SK-N-SH treated with all-trans-retinoic acid at 6 μM for 48 hours (cell line): ENCODE data around the gene GLYATL1.

Source experiments
- ATAC-seq: fragments of 200-7000 bp; cut with Tn5 transposase; 3 replicates; pipeline ENCODE4 v1.9.1; 2020; ENCODE audit warnings: mild to moderate bottlenecking, moderate library complexity
- ARNTL ChIP-seq: fragments of 450-650 bp; formaldehyde crosslinking; IDR thresholded peaks from 2 replicates; pipeline ENCODE4 v1.5.0; 2020; ENCODE audit warnings: low read depth, mild to moderate bottlenecking, moderate library complexity, borderline replicate concordance
- BACH2 ChIP-seq: fragments of 250-450 bp; sonication (Bioruptor Pico); IDR thresholded peaks from 2 replicates; pipeline ENCODE4 v1.9.0; 2021; ENCODE audit warnings: mild to moderate bottlenecking, borderline replicate concordance
- CSDC2 ChIP-seq: fragments of 250-450 bp; sonication (Bioruptor Pico); IDR thresholded peaks from 2 replicates; pipeline ENCODE4 v1.5.0; 2020; ENCODE audit warnings: mild to moderate bottlenecking, moderate library complexity
- CSRNP3 ChIP-seq: fragments of 250-450 bp; sonication (Bioruptor Pico); IDR thresholded peaks from 2 replicates; pipeline ENCODE4 v1.5.1; 2021; ENCODE audit warnings: mild to moderate bottlenecking, moderate library complexity
- ESRRG ChIP-seq: fragments of 250-450 bp; sonication (Bioruptor Pico); IDR thresholded peaks from 2 replicates; pipeline ENCODE4 v1.6.1; 2021; ENCODE audit warnings: mild to moderate bottlenecking
- GLIS3 ChIP-seq: fragments of 250-450 bp; sonication (Bioruptor Pico); IDR thresholded peaks from 2 replicates; pipeline ENCODE4 v1.5.0; 2020; ENCODE audit warnings: mild to moderate bottlenecking, moderate library complexity
- ISL1 ChIP-seq: fragments of 250-450 bp; sonication (Bioruptor Pico); IDR thresholded peaks from 2 replicates; pipeline ENCODE4 v2.1.2; 2022; ENCODE audit warnings: mild to moderate bottlenecking, moderate library complexity
- OSR1 ChIP-seq: fragments of 250-450 bp; sonication (Bioruptor Pico); IDR thresholded peaks from 2 replicates; pipeline ENCODE4 v1.8.0; 2022; ENCODE audit warnings: moderate library complexity, mild to moderate bottlenecking, inconsistent platforms
- PATZ1 ChIP-seq: fragments of 250-450 bp; sonication (Bioruptor Pico); IDR thresholded peaks from 2 replicates; pipeline ENCODE4 v1.8.0; 2020; ENCODE audit warnings: mild to moderate bottlenecking, moderate library complexity, borderline replicate concordance
- PPARA ChIP-seq: fragments of 250-450 bp; sonication (Bioruptor Pico); IDR thresholded peaks from 2 replicates; pipeline ENCODE4 v1.5.0; 2020; ENCODE audit warnings: mild to moderate bottlenecking, borderline replicate concordance
- RARB ChIP-seq: fragments of 250-450 bp; sonication (Bioruptor Pico); IDR thresholded peaks from 2 replicates; pipeline ENCODE4 v1.8.0; 2021; ENCODE audit warnings: mild to moderate bottlenecking, moderate library complexity
- SNAI2 ChIP-seq: fragments of 250-450 bp; sonication (Bioruptor Pico); IDR thresholded peaks from 2 replicates; pipeline ENCODE4 v1.5.0; 2020; ENCODE audit warnings: mild to moderate bottlenecking, moderate library complexity
- TCF4 ChIP-seq: fragments of 250-450 bp; sonication (Bioruptor Pico); IDR thresholded peaks from 2 replicates; pipeline ENCODE4 v1.8.0; 2021; ENCODE audit warnings: mild to moderate bottlenecking, moderate library complexity, borderline replicate concordance
- TOX ChIP-seq: fragments of 250-450 bp; sonication (Bioruptor Pico); IDR thresholded peaks from 2 replicates; pipeline ENCODE4 v1.8.0; 2021; ENCODE audit warnings: mild to moderate bottlenecking, moderate library complexity, borderline replicate concordance
- TSHZ2 ChIP-seq: fragments of 250-450 bp; sonication (Bioruptor Pico); IDR thresholded peaks from 2 replicates; pipeline ENCODE4 v1.5.0; 2020; ENCODE audit warnings: mild to moderate bottlenecking, moderate library complexity
- ZC3H10 ChIP-seq: fragments of 250-450 bp; sonication (Bioruptor Pico); IDR thresholded peaks from 2 replicates; pipeline ENCODE4 v1.5.1; 2021; ENCODE audit warnings: mild to moderate bottlenecking, moderate library complexity
- ZFP3 ChIP-seq: fragments of 250-450 bp; sonication (Bioruptor Pico); IDR thresholded peaks from 2 replicates; pipeline ENCODE4 v1.5.0; 2020; ENCODE audit warnings: mild to moderate bottlenecking, moderate library complexity
- ZFP30 ChIP-seq: fragments of 450-650 bp; formaldehyde crosslinking; IDR thresholded peaks from 2 replicates; pipeline ENCODE4 v1.5.0; 2022; ENCODE audit warnings: mild to moderate bottlenecking, moderate library complexity
- ZNF565 ChIP-seq: fragments of 450-650 bp; formaldehyde crosslinking; conservative IDR thresholded peaks from 2 replicates; pipeline ENCODE4 v1.5.0; 2020; ENCODE audit warnings: low read depth, mild to moderate bottlenecking, moderate library complexity
- ZNF70 ChIP-seq: fragments of 450-650 bp; formaldehyde crosslinking; IDR thresholded peaks from 2 replicates; pipeline ENCODE4 v1.5.0; 2020; ENCODE audit warnings: mild to moderate bottlenecking, moderate library complexity
- TF ChIP-seq, protein P1 (sequence below): fragments of 250-450 bp; sonication (Bioruptor Pico); IDR thresholded peaks from 2 replicates; pipeline ENCODE4 v1.8.0; 2021; ENCODE audit warnings: low read depth, mild to moderate bottlenecking, moderate library complexity, borderline replicate concordance
- TF ChIP-seq, protein P2 (sequence below): fragments of 250-450 bp; sonication (Bioruptor Pico); IDR thresholded peaks from 2 replicates; pipeline ENCODE4 v1.5.1; 2020; ENCODE audit warnings: low read depth, mild to moderate bottlenecking, moderate library complexity

GLYATL1 gene

GRCh38 chr11:58957922-58958321, 18.6 kb downstream of the GLYATL1 start (continued):
- TF ChIP-seq TSHZ2 (no peak), ZC3H10 (CRISPR knock-in tag) (no peak), CSRNP3 (no peak), OSR1 (CRISPR knock-in tag) (no peak), ZNF565 (CRISPR knock-in tag) (no peak), BACH2 (CRISPR knock-in tag) (no peak)

DNA sequence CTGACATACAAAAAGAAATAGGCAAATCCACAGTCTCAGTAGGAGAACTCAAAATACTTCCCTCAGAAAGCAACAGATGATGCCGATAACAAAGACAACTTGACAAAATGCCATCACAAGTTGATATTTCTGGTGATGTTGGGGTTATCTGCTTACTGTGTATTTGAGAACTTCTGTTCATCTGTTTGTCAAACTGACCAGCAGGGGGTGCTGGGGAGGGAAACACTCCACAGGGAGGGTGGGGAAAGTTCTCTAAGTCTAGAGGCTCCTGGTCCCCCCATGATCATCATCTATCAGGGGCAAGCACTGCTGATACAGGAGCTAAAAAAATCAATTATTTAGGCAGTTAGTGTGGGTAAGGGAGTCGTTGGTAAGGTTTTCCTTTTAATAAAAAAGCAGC, 19.2 kb downstream of the GLYATL1 start:
- TF ChIP-seq ESRRG (CRISPR knock-in tag) (no peak), GLIS3 (CRISPR knock-in tag) (no peak), PPARA (CRISPR knock-in tag) (no peak), ZNF70 (no peak), TOX (no peak), ISL1 (CRISPR knock-in tag) (no peak), CSRNP3 (no peak), OSR1 (CRISPR knock-in tag) (no peak), ZFP30 (CRISPR knock-in tag) (no peak), ZNF565 (CRISPR knock-in tag) (no peak), TSHZ2 (no peak), ZC3H10 (CRISPR knock-in tag) (no peak), SNAI2 (no peak), TCF4 (CRISPR knock-in tag) (no peak)
- TF ChIP-seq, protein P1, sequence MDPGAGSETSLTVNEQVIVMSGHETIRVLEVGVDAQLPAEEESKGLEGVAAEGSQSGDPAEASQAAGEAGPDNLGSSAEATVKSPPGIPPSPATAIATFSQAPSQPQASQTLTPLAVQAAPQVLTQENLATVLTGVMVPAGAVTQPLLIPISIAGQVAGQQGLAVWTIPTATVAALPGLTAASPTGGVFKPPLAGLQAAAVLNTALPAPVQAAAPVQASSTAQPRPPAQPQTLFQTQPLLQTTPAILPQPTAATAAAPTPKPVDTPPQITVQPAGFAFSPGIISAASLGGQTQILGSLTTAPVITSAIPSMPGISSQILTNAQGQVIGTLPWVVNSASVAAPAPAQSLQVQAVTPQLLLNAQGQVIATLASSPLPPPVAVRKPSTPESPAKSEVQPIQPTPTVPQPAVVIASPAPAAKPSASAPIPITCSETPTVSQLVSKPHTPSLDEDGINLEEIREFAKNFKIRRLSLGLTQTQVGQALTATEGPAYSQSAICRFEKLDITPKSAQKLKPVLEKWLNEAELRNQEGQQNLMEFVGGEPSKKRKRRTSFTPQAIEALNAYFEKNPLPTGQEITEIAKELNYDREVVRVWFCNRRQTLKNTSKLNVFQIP (CRISPR knock-in tag) = no peak
- ATAC-seq = 0 out of 3 replicates have a peak, but pooled peaks have one; percentile 43

- peak; percentile 68 for ATAC-seq
- no peak for TF ChIP-seq PPARA (CRISPR knock-in tag)
- no peak for TF ChIP-seq CSDC2 (CRISPR knock-in tag)
- TF ChIP-seq PATZ1 (CRISPR knock-in tag) = no peak
- no peak for TF ChIP-seq RARB (CRISPR knock-in tag)
- TF ChIP-seq, protein P1 (CRISPR knock-in tag) = no peak
- TF ChIP-seq ESRRG (CRISPR knock-in tag) = no peak
- no peak for TF ChIP-seq ISL1 (CRISPR knock-in tag)
- TF ChIP-seq ZFP3 (CRISPR knock-in tag) = no peak
- TF ChIP-seq, protein P2, sequence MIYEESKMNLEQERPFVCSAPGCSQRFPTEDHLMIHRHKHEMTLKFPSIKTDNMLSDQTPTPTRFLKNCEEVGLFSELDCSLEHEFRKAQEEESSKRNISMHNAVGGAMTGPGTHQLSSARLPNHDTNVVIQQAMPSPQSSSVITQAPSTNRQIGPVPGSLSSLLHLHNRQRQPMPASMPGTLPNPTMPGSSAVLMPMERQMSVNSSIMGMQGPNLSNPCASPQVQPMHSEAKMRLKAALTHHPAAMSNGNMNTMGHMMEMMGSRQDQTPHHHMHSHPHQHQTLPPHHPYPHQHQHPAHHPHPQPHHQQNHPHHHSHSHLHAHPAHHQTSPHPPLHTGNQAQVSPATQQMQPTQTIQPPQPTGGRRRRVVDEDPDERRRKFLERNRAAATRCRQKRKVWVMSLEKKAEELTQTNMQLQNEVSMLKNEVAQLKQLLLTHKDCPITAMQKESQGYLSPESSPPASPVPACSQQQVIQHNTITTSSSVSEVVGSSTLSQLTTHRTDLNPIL (CRISPR knock-in tag) = no peak
- no peak for TF ChIP-seq ZNF565 (CRISPR knock-in tag)
- no peak for TF ChIP-seq ARNTL (CRISPR knock-in tag)
- no peak for TF ChIP-seq GLIS3 (CRISPR knock-in tag)
- no peak for TF ChIP-seq SNAI2
- no peak for TF ChIP-seq OSR1 (CRISPR knock-in tag)
- no peak for TF ChIP-seq TOX
- no peak for TF ChIP-seq ZNF70
Observed at GRCh38 chr11:58963551-58964104, 24.3 kb downstream of the GLYATL1 start.
